Renal cortical epithelial cell (primary cell): Measurements from ENCODE around the gene SRSF8. TPM values are rescaled to one million over a fixed set of nuclear protein-coding genes. Genes with fewer than 3 reads are reported as not detected.
"Not testable (repeated sequence)": the region's sequence is repeated elsewhere in the genome, so short reads cannot be mapped to it uniquely, and the experiment has no call there.

Source experiments
- DNase-seq: peaks from one replicate; pipeline ENCODE4 v3.0.0-alpha.2; 2011; ENCODE audit warnings: low read depth
- total RNA-seq: library from RNA; depleted of rRNA; stranded (reverse); fragments of >200 nt; gene quantifications from 2 replicates; pipeline ENCODE4 v1.2.3, GENCODE V29; 2014

The SRSF8 gene
- total RNA-seq, 1 donor from 2014 or later: 34.4 TPM

DNA sequence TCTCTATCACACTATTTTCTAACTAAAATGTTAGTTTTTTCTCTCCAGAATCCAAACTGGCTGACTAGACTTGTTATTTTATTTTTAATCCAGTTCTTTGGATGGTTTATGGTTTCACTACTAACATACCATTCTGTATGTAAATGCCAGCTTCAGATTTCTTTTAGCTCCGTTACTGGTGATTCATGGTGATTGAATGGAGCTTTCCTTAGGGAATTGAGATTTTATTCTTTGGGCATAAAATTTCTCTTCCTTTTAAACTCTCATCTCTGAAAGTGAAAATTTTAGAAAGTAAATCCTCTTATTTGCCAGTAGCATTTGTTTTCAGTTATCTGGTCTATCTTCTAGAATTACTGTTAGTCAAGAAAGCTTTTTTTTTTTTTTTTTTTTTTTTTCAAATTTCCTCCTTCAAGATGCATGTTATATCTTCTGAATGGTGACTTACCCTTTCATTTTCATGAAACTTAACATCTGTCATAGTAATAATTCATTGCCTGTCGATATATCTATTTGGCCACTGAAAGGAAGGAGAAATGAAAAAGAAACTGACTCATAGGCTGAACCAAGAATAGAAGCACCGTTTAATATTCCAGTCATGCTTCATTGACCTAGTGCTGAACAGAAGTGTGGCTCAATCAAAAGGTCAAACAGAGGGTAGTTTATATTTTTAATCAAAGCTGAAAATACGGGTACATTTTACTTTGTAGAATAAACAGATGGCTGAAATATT, 29.3 kb downstream of the SRSF8 start:
- peak; percentile 83 for DNase-seq

DNA sequence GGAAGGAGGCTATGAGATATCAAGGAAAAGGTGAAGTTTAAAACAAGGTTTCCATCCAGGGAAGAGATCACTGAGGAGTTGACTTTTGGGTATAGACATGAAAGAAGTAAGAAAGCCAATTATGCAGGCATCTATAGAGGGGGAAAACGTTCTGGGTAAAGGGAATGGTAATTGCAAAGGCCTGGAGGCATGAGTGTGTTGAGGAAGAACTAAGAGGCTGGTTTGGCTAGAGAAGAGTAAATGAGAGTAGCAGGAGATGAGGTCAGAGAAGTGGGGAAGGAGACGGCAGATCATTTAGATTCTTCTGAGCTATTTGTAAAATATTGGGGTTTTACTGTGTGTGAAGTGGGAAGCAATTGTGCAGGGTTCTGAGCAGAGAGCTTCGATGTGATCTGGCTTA, 30.5 kb downstream of the SRSF8 start:
- DNase-seq: no peak

DNA sequence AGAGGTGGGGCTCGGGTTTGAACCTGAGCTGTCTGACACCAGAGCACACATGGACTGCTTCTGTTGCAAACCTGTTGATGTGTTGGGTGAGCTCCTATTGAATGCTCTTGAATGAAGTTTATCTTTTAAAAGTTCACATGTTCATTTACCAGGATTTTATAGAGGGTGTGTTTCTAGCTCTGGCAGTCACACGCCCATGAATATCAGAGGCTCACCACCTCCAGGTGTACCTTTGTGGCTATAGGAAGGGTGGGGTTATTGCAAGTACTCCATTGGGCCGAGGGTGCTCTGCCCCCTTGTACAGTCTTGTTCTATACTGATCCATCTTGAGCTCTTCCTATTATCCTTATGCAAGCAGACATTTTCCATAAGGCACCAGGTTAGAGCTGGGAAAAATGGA, 32.1 kb downstream of the SRSF8 start:
- no peak for DNase-seq

DNA sequence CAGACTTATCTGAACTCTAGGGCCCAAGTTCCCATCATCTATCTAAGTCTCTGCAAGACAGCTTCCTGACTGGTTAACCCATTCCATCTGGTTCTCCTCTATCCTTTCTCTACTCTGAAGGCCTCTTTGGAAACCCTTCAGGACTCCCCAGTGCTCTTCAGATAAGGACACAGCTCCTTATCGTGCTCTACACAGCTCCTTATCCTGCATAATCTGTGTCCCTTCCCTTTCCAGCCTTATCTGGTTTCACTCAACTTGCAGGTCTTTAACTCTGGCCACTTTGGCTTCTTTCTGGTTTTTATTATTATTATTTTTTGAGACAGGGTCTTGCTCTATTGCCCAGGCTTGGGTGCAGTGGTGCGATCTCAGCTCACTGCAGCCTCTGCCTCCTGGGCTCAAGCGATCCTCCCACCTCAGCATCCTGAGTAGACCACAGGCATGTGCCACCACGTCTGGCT, 33.5 kb downstream of the SRSF8 start:
- DNase-seq: no peak

DNA sequence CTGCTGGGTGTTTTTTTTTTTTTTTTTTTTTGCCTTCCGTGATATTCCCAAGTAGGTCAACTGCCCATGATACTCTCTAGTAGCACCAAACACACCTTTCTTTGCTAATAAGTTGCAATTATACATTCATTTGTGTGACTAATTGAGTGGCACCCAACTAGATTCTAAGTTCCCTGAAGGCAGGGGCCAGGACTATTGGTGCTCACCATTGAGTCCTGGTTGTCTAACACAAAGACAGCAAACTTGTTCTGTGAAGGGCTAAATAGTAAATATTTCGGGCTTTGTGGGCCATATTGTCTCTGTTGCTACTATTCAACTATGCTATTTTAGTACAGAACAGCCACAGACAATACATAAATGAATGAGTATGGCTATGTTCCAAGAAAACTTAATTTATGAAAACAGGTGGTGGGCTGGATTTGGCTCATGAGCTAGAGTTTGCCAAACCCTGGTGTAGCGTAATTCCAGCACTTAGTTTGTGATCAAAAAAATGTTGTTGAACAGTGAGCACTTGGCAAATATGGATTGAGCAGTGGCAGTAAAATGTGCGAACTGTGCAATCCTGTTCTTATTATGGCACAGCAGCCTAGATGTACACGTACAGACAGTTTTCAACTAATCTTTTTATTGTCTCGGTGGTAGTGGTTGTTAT, 34.3 kb downstream of the SRSF8 start:
- no peak for DNase-seq

DNA sequence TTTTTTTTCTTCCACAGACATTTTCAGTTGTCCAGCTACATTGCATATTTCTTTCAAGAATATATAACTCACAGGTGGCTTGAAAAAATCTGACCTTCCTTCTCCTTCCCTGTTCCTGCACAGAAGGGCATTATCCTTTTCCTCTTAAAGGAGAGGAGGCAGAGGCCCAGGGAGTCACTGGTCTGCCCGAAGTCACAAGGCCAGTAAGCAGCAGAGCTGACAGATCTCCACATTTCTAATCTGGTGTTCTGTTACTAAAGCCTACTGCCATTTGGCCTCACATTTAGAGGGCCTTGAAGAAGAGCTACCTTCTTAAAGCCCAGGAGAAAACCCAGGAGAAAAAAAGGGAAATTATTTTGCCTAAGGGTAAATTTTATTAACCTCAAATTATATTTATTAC, 35.2 kb downstream of the SRSF8 start:
- no peak for DNase-seq

DNA sequence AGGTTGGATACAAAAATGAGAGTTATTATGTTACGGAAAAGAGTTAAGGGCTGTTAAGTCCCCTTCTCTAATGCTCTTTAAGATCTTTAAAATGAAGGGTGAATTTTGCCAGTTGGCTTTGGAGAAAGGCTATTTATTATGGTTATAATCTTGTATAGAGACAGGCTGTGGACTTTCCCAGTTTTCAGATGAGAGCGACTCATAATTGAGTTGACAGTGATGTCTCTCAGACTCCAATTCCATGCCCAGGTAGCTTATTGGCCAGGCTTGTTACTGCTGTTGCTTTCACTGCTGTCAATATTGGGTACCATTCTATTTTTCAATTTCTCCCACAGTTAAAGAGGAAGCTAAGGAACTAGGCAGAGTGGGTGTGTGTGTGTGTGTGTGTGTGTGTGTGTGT, 36.0 kb downstream of the SRSF8 start:
- no peak for DNase-seq

DNA sequence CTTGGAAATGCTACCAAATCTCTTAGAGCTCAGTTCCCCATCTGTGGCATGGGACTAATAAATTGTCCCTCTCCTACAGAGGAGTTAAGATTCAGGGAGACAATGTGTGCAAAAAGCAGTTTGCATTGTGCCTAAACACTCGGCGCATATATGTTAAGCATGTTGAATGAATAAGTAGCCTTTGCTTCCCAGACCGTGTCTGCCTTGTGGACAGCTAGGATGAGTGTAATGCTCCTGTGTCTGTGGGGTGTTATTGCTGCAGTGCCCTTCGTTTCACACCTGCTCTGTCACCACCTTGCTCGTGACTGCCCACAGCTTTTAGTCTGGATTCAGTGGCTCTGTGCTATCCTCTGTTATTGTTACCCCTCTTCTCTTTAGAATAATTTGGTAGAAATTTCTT, 37.0 kb downstream of the SRSF8 start:
- DNase-seq: no peak

DNA sequence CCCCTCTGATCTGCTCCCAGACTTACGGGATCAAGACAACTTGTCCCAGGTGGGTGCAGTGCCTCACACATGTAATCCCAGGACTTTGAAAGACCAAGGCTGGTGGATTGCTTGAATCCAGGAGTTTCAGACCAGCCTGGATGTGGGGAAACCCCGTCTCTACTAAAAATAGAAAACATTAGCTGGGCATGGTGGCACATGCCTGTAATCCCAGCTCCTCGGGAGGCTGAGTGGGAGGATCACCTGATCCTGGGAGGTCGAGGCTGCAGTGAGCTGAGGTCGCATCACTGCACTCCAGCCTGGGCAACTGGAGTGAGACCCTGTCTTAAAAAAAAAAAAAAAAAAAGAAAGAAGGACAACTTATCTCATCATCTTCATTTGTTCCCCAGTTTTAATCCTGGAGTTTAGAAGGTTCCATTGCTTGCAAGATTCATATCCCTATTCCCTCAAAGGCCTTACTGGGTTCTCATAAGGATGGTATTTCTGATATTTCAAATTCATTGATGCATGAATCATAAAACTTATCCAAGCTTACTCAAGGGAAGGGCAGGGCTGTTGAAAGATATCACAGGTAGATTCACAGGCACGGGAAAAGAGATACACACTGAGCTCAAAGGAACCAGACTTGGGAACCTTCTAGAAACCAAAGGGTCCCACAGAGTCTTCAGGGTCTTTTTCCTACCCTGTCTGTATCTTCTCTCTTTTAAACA, 37.6 kb downstream of the SRSF8 start:
- peak; percentile 36 for DNase-seq

DNA sequence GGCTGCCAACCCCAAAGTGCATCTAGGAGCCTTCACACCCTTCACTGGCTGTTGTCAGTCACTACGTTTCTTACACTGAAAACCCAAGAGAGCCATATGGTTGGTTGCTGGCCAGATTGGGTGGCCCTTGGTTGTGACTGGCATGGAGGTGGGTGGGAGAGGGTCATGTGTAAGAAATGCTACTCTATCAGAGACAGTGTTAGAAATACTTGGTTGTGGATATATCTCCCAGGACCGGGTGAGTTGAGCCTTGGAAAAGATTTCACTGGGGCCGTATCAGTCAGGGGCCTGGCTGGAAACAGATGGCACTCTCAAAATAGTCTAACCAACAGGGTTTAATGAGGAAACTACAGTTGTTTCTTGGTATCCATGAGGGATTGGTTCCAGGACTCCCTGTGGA, 38.1 kb downstream of the SRSF8 start:
- no peak for DNase-seq

DNA sequence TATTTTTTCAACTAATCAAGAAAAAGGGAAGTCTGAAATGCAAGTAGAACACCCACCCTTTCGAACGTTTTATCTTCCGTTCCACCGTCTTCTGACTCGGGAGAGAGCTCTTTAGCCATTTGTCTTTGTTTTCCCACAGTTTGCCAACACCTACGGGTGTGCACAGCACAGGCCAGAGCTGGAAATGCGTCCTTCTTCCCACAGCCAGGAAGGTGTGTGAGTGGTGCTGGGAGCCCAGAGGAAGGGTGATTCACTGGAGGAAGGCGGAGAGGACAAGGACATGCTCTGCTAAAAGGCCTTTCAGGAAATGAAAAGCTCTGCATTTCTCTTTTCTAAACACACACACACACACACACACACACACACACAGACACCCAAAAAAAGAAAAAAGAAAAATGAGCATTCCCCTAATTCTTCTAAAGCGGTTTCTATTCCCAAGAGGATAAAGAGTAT, 41.5 kb downstream of the SRSF8 start:
- DNase-seq: peak; percentile 87

DNA sequence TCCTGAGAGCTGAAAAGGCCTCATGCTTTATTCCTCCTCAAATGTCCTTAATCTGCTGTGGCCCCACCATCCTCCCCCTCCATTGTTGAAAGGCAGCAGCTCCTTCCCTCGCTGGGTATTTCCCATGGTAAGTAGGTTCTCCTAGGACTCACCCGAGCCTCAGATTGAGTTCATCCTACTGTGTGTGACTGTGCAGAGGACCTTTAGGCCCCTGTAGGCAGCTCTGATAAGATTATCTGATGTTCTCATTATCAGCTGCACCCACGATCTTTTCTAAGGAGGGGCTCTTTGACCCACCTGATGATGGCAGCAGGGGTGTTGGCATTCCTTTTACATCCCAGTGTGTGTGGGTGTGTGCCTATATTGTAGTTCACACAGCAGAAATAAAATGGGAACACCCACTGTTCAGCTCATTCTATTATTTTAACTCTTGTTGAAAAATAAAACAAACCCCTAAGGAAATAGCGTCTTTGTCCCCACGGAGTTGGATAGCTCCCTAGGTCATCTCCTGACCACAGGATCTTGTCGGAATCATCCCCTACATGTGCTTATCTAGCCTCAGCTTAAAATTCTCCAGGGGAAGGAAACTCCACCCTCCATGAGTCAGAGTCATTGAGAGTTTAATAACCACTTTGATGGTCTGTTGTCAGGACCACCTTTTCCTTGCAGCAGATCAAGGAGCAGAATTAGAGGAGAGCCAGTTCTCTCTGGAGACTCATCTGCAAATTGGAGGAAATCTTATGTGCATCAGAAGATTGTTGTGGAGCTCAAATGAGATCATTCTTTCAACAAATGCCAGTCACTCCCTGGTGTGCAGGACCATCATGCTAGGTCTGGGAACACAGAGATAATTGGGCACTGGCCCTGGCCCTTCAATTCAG, 42.2 kb downstream of the SRSF8 start:
- no peak for DNase-seq

DNA sequence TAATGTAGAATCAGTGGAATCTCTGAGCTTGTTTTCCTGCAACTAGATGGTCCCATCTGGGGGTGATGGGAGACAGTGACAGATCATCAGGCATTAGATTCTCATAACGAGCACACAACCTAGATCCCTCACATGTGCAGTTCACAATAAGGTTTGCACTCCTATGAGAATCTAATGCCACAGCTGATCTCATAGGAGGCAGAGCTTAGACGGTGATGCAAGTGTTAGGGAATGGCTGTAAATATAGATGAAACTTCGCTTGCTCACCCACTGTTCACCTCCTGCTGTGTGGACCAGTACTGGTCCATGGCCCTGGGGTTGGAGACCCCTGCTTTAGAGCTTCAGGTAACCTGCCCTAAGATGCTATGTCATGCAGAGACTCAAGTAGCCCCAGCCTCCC, 44.8 kb downstream of the SRSF8 start:
- DNase-seq: not testable (repeated sequence)

DNA sequence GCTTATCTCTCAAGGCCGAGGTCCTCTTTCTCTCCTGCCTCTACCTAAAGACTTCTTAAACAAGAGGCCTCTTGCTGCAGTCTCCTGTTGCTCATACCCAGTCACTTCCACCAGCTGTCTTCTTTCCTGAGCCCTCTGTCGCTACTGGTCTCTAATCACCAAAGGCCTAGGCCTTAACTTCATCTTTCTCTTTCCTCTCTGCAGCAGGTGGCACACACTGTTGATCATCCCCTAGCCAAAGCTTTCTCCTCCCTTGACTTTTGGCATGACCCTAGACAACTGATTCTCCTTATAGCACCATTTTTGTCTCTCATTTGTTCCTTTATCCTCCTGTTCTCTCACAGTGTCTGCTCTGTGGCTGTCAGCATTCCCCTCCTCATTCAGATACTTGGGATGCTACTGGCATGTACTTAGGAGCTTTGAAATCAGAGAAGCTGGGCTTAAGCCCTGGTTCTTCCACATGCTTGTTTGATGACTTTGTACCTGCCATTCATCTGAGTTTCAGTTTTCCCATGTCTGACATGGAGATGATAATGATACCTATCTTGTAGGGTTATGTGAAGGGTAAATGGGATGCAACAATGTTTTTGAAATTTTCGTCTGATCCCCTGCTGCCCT, 45.3 kb downstream of the SRSF8 start:
- no peak for DNase-seq

DNA sequence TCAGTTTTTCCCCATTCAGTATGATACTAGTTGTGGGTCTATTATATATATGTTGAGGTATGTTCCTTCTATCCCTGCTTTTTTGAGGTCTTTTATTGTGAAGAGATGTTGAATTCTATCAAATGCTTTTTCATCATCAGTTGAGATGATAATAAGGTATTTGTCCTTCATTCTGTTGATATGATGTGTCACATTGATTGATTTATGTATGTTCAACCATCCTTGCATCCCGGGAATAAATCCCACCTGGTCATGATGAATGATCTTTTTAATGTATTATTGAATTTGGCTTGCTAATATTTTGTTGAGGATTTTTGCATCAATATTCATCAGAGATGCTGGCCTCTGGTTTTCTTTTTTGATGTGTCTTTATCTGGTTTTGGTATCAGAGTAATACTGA, 48.9 kb downstream of the SRSF8 start:
- no peak for DNase-seq

DNA sequence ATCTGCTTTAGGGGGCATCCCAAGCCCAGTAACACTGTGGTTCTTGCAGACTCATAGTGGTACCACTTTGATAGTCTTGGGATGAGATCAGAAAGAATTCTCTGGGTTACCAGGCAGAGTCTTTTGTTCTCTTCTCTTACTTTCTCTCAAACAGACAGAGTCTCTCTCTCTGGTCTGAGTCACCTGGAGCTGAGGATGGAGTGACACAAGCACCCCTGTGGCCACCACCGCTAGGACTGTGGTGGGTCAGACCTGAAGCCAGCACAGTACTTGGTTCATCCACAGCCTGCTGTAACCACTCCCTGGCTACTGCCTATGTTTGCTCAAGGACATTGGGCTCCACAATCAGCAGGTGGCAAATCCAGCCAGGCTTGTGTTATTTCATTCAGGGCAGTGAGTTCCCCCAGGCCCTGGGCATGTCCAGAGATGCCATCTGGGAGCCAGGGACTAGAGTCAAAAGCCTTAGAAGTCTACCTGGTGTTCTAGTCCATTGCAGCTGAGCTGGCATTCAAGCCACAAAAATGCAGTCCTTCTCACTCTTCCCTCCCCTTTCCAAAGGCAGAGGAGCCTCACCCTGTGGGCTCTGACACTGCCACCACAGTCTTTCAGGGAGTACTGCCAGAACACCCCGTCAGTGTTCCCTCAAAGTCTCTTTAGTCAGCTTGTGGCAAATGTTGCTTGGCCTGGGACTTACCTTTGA, 52.8 kb downstream of the SRSF8 start:
- peak; percentile 71 for DNase-seq
